Liver (tissue), 9 donors: ENCODE results near the gene BASP1. TPM values are rescaled to one million over a fixed set of nuclear protein-coding genes. Genes with fewer than 3 reads are reported as not detected.

ENCODE experiments used
- DNase-seq: peaks from one replicate; pipeline ENCODE4 v3.0.0-alpha.2; 2017; ENCODE audit warnings: low spot score
- H3K27ac ChIP-seq, 2 donors: one replicate each; pipeline ENCODE4 v1.7.0; 2013; ENCODE audit warnings: inconsistent platforms in 2 of 2, low read length in 2 of 2, control low read depth in 1 of 2, low read depth in 1 of 2, mild to moderate bottlenecking in 1 of 2
- H3K27me3 ChIP-seq, 4 donors: one replicate each; pipeline versions ENCODE4 v1.6.1 to v1.7.0; 2013; ENCODE audit warnings: low read length in 3 of 4, inconsistent platforms in 1 of 4, mild to moderate bottlenecking in 1 of 4, moderate library complexity in 1 of 4; ENCODE audit not compliant: control insufficient read depth in 4 of 4, insufficient read depth in 4 of 4
- H3K36me3 ChIP-seq, 4 donors: one replicate each; pipeline versions ENCODE4 v1.6.1 to v1.7.0; 2013; ENCODE audit warnings: low read length in 3 of 4, mild to moderate bottlenecking in 3 of 4, low read depth in 1 of 4, moderate library complexity in 1 of 4; ENCODE audit not compliant: control insufficient read depth in 4 of 4, insufficient read depth in 3 of 4
- H3K4me1 ChIP-seq, 4 donors: one replicate each; pipeline versions ENCODE4 v1.6.1 to v1.7.0; 2013; ENCODE audit warnings: low read length in 3 of 4, mild to moderate bottlenecking in 3 of 4, moderate library complexity in 1 of 4; ENCODE audit not compliant: control insufficient read depth in 4 of 4, insufficient read depth in 4 of 4
- H3K4me3 ChIP-seq, 3 donors: one replicate each; pipeline versions ENCODE4 v1.6.1 to v1.7.0; 2013; ENCODE audit warnings: low read length in 3 of 3, control low read depth in 1 of 3, low read depth in 1 of 3, mild to moderate bottlenecking in 1 of 3
- H3K9ac ChIP-seq, 2 donors: one replicate each; pipeline ENCODE4 v1.7.0; 2013; ENCODE audit warnings: low read length in 2 of 2, mild to moderate bottlenecking in 2 of 2, moderate library complexity in 2 of 2, control low read depth in 1 of 2, low read depth in 1 of 2
- H3K9me3 ChIP-seq, 4 donors: one replicate each; pipeline versions ENCODE4 v1.6.1 to v1.7.0; 2013; ENCODE audit warnings: low read length in 3 of 4; ENCODE audit not compliant: control insufficient read depth in 4 of 4
- ATF3 ChIP-seq: IDR thresholded peaks from 2 replicates; pipeline ENCODE4 v1.6.1; 2016; ENCODE audit warnings: antibody characterized with exemption
- CTCF ChIP-seq: fragments of 150-350 bp; IDR thresholded peaks from 2 replicates; pipeline ENCODE4 v1.5.1; 2017; ENCODE audit warnings: improper control_type of control experiment, low read depth, low read length; ENCODE audit not compliant: missing input control
- FOXA1 ChIP-seq: IDR thresholded peaks from 2 replicates; pipeline ENCODE4 v1.6.1; 2016; ENCODE audit warnings: antibody characterized with exemption
- FOXA2 ChIP-seq: IDR thresholded peaks from 2 replicates; pipeline ENCODE4 v1.6.1; 2016; ENCODE audit warnings: antibody characterized with exemption
- GABPA ChIP-seq, 2 donors: IDR thresholded peaks in 1 of 2; conservative IDR thresholded peaks in 1 of 2; 2 replicates each; pipeline ENCODE4 v1.6.1; 2016; ENCODE audit warnings: antibody characterized with exemption in 2 of 2, mild to moderate bottlenecking in 1 of 2, moderate library complexity in 1 of 2
- HNF4A ChIP-seq, 2 donors: conservative IDR thresholded peaks; 2 replicates each; pipeline ENCODE4 v1.6.1; 2016; ENCODE audit warnings: antibody characterized with exemption in 2 of 2, mild to moderate bottlenecking in 2 of 2
- HNF4G ChIP-seq: IDR thresholded peaks from 2 replicates; pipeline ENCODE4 v1.6.1; 2016; ENCODE audit warnings: antibody characterized with exemption
- MAX ChIP-seq: IDR thresholded peaks from 2 replicates; pipeline ENCODE4 v1.6.1; 2016; ENCODE audit warnings: antibody characterized with exemption
- NR2F2 ChIP-seq: IDR thresholded peaks from 2 replicates; pipeline ENCODE4 v1.6.1; 2016; ENCODE audit warnings: antibody characterized with exemption
- RAD21 ChIP-seq, 2 donors: IDR thresholded peaks; 2 replicates each; pipeline ENCODE4 v1.6.1; 2016; ENCODE audit warnings: antibody characterized with exemption in 2 of 2, mild to moderate bottlenecking in 2 of 2
- REST ChIP-seq: IDR thresholded peaks from 2 replicates; pipeline ENCODE4 v1.6.1; 2016; ENCODE audit warnings: antibody characterized with exemption, mild to moderate bottlenecking
- SP1 ChIP-seq: IDR thresholded peaks from 2 replicates; pipeline ENCODE4 v1.6.1; 2018; ENCODE audit warnings: antibody characterized with exemption, mild to moderate bottlenecking
- TAF1 ChIP-seq: conservative IDR thresholded peaks from 2 replicates; pipeline ENCODE4 v1.6.1; 2016; ENCODE audit warnings: antibody characterized with exemption, mild to moderate bottlenecking
- YY1 ChIP-seq: IDR thresholded peaks from 2 replicates; pipeline ENCODE4 v1.6.1; 2016; ENCODE audit warnings: antibody characterized with exemption, mild to moderate bottlenecking
- ZBTB33 ChIP-seq: IDR thresholded peaks from 2 replicates; pipeline ENCODE4 v1.6.1; 2016; ENCODE audit warnings: antibody characterized with exemption
- WGBS: extraction: QIAGEN DNeasy Blood & Tissue Kit; methylation state at CpG from one replicate; pipeline ENCODE4 v1.1.7; 2013; 5-methylcytosine and 5-hydroxymethylcytosine counted together
- polyA plus RNA-seq, 2 donors: library from polyadenylated mRNA; stranded (reverse) in 1 of 2; unstranded in 1 of 2; fragments of 200-250 nt in 1 of 2; fragments of >200 nt in 1 of 2; fragmentation: Nextera tagmentation in 1 of 2; extraction: Ambion mirVana in 1 of 2; gene quantifications; one replicate each; pipeline versions ENCODE4 v1.2.1 to v1.2.3, GENCODE V29; 2013 to 2015
- total RNA-seq, 2 donors: library from RNA; depleted of rRNA; stranded (reverse); fragments of >200 nt; gene quantifications; one replicate each; pipeline ENCODE4 v1.2.3, GENCODE V29; 2014
- donor health status: healthy.
- donor health status: healthy.
- donor health status: healthy.
- donor health status: healthy.
- donor health status: healthy.

The BASP1 gene
- total and polyA plus RNA-seq, 4 donors: 1.2 to 17.0 (median 5.4) TPM

GRCh38 chr5:17289681-17290539 is 72.5 kb downstream of the BASP1 start:
- TF ChIP-seq FOXA2 (no peak), YY1 (no peak), GABPA (IDR thresholded peaks at IDR 0.05 in 1 of 2, conservative IDR thresholded peaks at IDR 0.05 in 1 of 2) (no peak), HNF4G (no peak), HNF4A (conservative IDR thresholded peaks at IDR 0.05) (no peak), MAX (no peak), RAD21 (IDR thresholded peaks at IDR 0.05) (no peak), TAF1 (no peak), CTCF (no peak), REST (no peak)
- WGBS: 47% methylated on average over 16 of the region's 16 CpGs
- Histone ChIP-seq H3K9me3 (no peaks in the 10 kb centered on the region), H3K4me3 (no peak overlapping the region), H3K36me3 (no peaks in the 10 kb centered on the region), H3K27me3 (peaks cover 0 to 6% (median 0%) of the 10 kb centered on the region in 4 donors), H3K9ac (no peak overlapping the region), H3K4me1 (no peaks in the 10 kb centered on the region), H3K27ac (no peak overlapping the region)
- DNase-seq: no peak

- Histone ChIP-seq H3K27me3 (peaks cover 0 to 6% (median 0%) of the 10 kb centered on the region in 4 donors), H3K4me3 (no peak overlapping the region), H3K36me3 (no peaks in the 10 kb centered on the region), H3K4me1 (no peaks in the 10 kb centered on the region), H3K9me3 (no peaks in the 10 kb centered on the region), H3K9ac (no peak overlapping the region), H3K27ac (no peak overlapping the region)
- TF ChIP-seq NR2F2 (no peak), SP1 (no peak), TAF1 (no peak), FOXA1 (no peak), YY1 (no peak), ATF3 (no peak), ZBTB33 (no peak), REST (no peak)
- 80% methylated on average over 9 of the region's 9 CpGs for WGBS
- DNase-seq: no peak
These were observed 73.1 kb downstream of the BASP1 start for GRCh38 chr5:17290540-17290974.
